Dedifferentiated amniotic fluid mesenchymal stem cell (primary cell): Measurements from ENCODE around the gene FBLN2.

Experiments used
- DNase-seq: peaks from one replicate; pipeline ENCODE4 v3.0.0-alpha.2; 2016; ENCODE audit errors: extremely low spot score

The FBLN2 gene

GRCh38 chr3:13686367-13687160 is 137.6 kb downstream of the FBLN2 start:
- DNase-seq = no peak

DNA sequence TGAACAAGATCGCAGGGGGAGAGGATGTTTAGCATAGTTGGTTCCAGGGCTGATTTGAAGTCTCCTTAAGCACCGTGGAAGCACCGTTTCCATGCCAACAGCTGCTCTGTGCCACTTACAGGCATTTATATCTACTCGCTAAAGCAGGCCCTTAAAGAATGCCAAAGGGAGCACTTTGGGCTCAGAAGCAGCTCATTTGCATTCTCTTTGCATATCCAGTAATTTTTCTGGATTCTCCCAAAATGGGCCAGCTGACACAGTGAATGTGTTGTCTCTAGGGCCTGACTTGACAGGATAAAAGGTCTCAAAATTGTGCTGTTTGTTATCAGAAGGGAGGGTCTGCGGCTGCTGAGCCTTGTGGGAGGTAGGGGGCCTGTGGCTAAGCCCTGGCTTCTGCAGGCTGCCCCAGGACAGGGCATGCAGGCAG is 138.6 kb downstream of the FBLN2 start:
- no peak for DNase-seq
